ENCODE measurements around the gene TRAPPC3.
A peak's percentile ranks its signal among the peaks of the same experiment; 100 is the strongest.
"Not testable (repeated sequence)": the region's sequence is repeated elsewhere in the genome, so short reads cannot be mapped to it uniquely, and the experiment has no call there.

Gene TRAPPC3

GRCh38 chr1:36166136-36166535, 16.9 kb upstream of the TRAPPC3 start:
- peak; percentile 54 to 78 (median 66) for DNase-seq

- DNase-seq, result no peak
These were observed 15.9 kb upstream of the TRAPPC3 start for GRCh38 chr1:36165145-36165544.

- DNase-seq, result peak; percentile 25 to 38 (median 27)
These were observed 15.1 kb upstream of the TRAPPC3 start for GRCh38 chr1:36164361-36164760.

GRCh38 chr1:36163426-36163825, 14.1 kb upstream of the TRAPPC3 start:
- DNase-seq, result no peak

- DNase-seq, result no peak
These were observed 13.5 kb upstream of the TRAPPC3 start for GRCh38 chr1:36162680-36163239.

GRCh38 chr1:36161641-36162531, 12.6 kb upstream of the TRAPPC3 start:
- DNase-seq, result peak; percentile 83 to 85 (median 84)

- peak; percentile 70 to 81 (median 72) for DNase-seq
These were observed 11.7 kb upstream of the TRAPPC3 start for GRCh38 chr1:36160949-36161485.

- no peak for DNase-seq
These were observed 11.2 kb upstream of the TRAPPC3 start for GRCh38 chr1:36160388-36160948.

- no peak for DNase-seq
These were observed 10.5 kb upstream of the TRAPPC3 start for GRCh38 chr1:36159614-36160387.

GRCh38 chr1:36158827-36159252, 9.6 kb upstream of the TRAPPC3 start:
- DNase-seq, result not testable (repeated sequence)

- peak in 1 of 3 donors; percentile 52 for DNase-seq
These were observed 8.9 kb upstream of the TRAPPC3 start for GRCh38 chr1:36157973-36158826.

GRCh38 chr1:36157115-36157903, 8.0 kb upstream of the TRAPPC3 start:
- DNase-seq, result peak in 2 of 3 donors; percentile 50 to 60

GRCh38 chr1:36156329-36157114, 7.2 kb upstream of the TRAPPC3 start:
- DNase-seq, result peak; percentile 43 to 79 (median 63)

GRCh38 chr1:36155408-36156328, 6.4 kb upstream of the TRAPPC3 start, which contains the start of gene MAP7D1:
Gene MAP7D1, plus strand, starts transcription at chr1:36156160. Its CDS starts 258 bp downstream, at chr1:36156418.
- DNase-seq, result peak; percentile 91 to 96 (median 92)

GRCh38 chr1:36154765-36155407, 5.6 kb upstream of the TRAPPC3 start:
- DNase-seq, result no peak

GRCh38 chr1:36154335-36154734, 5.0 kb upstream of the TRAPPC3 start:
- DNase-seq, result no peak

GRCh38 chr1:36153476-36153875, 4.2 kb upstream of the TRAPPC3 start:
- no peak for DNase-seq

- peak; percentile 48 to 62 (median 54) for DNase-seq
These were observed 2.5 kb upstream of the TRAPPC3 start for GRCh38 chr1:36151845-36152203.

All from suppressor macrophage treated with lipopolysaccharide for 1 hour (primary cell).